HG02623 (cell line): Measurements from ENCODE around the gene MAP1LC3B2.

Source experiments
- ATAC-seq: cut with Tn5 transposase; IDR thresholded peaks from one replicate; pipeline ENCODE4 v1.9.1; 2021; ENCODE audit warnings: moderate library complexity; ENCODE audit not compliant: unreplicated experiment

The MAP1LC3B2 gene

DNA sequence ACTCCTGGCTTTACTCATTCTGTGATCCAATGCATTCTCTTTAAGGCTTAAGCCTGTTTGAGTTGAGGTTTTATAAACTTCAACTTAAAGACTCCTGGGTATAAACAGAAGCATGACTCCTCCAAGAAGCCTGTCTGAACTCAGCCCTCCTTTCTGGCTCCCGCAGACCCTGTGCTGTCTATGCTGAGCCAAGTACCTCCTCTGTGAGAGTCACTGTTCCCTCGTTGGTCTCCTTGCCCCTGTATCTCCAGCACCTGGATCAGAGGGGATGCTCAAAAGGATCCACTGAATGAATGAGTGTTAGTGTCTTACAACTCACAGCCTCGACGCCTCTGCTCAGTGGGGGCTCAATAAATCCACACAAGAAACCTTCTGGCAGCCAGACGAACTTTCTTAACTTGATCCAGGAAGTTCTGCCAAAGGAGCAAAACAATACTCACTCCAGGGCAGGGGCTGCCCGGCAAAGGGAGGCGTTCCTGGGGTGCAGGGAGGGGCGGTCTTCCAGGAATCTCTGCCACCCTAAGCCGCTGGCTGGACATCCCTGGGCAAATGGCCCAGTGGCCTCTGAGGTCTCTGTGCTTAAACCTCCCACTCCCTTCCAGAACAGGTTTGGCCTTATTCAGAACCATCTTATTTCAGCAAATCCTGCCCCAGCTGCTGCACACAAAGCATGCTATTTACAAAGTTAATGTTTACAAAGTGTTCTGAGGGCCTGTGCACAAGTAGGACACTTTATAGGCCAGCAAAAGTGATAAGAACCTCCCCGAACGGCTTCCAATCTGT is 32.9 kb downstream of the MAP1LC3B2 start:
- no peak for ATAC-seq

DNA sequence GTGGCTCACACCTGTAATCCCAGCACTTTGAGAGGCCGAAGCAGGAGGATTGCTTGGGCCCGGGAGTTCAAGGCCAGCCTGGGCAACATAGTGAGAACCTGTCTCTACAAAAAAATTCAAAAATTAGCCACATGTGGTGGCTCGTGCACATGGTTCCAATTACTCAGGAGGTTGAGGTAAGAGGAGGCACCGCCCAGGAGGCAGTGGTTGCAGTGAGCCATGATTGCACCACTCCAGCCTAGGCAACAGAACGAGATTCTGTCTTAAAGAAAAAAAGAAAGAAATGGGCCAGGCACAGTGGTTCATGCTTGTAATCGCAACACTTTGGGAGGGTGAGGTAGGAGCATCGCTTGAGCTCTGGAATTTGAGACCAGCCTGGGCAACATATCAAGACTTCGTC is 33.5 kb downstream of the MAP1LC3B2 start:
- no peak for ATAC-seq

DNA sequence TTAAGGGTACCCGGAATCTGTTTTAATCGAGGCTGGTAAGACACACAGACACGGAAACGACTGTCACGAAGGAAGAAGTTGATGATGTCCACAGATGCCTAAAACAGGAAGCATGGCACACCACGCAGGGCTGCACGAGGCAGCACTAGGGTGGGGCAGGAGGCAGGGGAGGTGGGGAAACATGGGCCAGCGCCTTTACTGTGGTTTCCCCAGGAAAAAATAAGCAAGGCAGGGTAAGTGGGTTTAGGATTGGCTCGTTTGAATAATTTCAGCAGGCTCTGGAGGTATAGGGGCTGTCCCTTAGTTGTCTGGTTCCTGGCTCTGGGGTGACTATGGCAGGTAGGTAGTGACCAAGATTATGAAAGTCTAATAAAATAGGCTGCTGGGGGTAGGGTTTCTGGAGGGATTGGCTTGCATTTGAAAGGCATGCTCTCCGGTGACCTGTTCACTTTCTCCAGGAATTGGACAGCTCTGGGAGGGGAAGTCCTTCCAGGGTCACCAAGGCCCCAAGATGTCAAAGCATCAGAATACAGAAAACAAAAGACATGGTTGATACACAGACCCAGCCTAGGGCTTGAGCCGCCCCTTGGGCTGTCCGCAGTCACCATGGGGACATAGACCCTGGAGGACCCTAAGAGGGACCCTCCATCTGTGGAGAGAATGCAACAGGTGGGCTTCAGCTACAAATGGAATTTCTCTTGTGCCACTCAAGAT is 35.3 kb downstream of the MAP1LC3B2 start:
- ATAC-seq, result no peak

GRCh38 chr12:116595186-116595585 is 36.0 kb downstream of the MAP1LC3B2 start:
- no peak for ATAC-seq

DNA sequence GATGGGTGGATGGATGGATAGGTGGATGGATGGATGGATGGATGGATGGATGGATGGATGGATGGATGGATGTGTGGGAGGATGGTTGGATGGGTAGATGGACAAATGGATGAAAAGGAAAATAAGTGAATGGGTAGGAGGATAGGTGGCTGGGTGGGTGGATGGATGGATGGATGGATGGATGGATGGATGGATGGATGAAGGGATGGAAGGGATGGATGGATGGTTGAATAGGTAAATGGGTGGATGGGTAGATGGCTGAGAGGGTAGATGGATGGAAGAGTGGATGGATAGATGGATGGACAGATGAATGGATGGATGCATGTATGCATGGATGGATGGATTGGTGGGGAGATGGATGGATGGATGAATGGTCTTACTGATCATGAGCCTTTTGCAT is 36.5 kb downstream of the MAP1LC3B2 start:
- no peak for ATAC-seq

- ATAC-seq, result no peak
Measured at GRCh38 chr12:116597886-116598285, 38.7 kb downstream of the MAP1LC3B2 start.

GRCh38 chr12:116598311-116599284 is 39.4 kb downstream of the MAP1LC3B2 start:
- no peak for ATAC-seq

GRCh38 chr12:116599285-116600136 is 40.3 kb downstream of the MAP1LC3B2 start:
- no peak for ATAC-seq

DNA sequence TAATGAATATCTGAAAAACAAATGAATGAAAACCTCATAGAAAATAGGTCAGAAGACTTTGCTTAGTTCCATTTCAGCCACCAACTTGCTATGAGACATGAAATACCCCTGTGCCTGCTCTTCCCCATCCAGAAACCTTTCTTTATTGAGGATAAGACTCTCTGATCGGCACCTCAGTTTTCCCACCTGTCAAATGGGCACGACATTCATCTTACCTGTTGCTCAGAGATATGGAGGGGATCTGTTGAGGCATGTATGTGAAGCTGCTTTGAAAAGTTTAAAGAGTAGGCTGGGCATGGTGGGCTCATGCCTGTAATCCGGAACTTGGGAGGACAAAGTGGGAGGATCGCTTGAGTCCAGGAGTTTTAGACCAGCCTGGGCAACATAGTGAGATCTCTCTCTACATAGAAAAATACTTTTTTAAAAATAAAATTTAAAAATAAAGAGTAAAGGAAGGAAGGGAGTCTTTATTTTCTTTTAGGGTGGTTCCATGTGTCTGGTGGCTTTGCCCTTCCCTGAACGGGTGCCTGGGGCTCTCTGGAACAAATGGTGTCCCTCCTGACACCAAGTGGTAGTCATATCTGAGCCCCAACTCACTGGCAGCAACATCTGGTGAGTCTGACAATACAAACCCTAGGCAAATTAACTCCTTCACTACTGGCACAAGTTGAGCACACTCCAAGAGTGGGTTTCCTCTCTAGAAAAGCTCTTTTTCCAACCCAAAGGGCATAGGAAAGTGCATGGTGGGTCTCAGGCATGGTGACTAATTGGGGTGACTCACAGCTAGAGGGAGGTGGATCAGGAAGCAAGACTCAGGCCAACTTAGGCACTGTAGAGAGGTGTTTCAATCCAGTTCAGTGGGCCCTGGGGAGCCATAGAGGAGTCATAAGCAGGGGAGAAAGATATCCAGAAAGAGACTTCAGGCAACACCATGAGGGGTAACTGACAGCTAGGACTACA is 42.1 kb downstream of the MAP1LC3B2 start:
- ATAC-seq, result no peak

- ATAC-seq, result no peak
Measured at GRCh38 chr12:116601933-116602810, 43.0 kb downstream of the MAP1LC3B2 start.

DNA sequence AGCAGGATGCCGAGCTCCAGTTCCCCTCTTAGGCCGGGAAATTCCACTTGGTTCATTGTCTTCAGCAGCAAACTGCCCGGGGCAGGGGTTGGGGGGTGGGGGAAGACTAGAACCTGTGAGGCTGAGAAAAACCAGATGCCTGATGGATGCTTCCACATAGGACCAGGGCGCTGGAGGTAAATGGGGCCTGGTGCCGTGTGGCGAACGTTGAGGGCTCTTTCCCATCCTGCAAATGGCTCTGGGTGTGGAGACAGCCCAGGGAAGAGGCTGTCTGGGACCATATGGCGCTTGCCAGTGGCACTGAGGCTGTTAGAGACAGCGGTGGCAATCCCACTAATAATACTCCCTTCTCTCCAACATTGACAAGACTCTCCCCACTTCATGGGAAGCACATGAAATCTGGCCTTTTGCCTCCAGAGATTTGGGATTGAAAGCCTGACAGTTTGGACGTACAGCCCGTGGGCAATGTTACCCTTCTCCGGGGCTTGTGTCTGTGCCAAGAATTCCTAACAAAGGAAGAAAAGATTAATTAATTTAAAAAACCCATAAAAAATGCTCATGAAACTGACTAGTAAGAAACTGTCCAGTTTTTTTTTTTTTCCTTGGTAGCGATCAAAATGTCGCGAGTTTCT is 44.5 kb downstream of the MAP1LC3B2 start:
- no peak for ATAC-seq

- no peak for ATAC-seq
Measured at GRCh38 chr12:116604178-116604895, 45.2 kb downstream of the MAP1LC3B2 start.

GRCh38 chr12:116604951-116605641 is 45.9 kb downstream of the MAP1LC3B2 start:
- ATAC-seq, result no peak

DNA sequence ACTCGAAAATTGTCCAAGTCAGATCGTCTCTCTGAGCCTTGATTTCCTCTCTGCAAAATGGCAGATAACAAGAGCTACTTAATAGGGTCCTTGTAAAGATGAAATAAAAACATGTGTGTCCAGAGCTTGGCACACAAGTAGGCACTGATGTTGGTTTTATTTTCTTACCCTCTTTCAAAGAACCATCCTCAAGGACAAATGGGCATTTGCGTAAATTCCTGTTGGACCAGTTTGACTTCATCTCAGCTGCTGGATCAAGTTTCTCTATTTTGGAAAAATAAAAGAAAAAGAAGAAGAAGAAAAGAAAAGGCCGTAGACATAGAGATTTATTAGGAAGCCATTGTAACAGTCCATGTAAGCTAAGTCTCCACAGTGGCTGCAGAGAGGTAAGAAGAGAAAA is 47.2 kb downstream of the MAP1LC3B2 start:
- ATAC-seq, result no peak

GRCh38 chr12:116607039-116607438 is 47.9 kb downstream of the MAP1LC3B2 start:
- ATAC-seq, result no peak

DNA sequence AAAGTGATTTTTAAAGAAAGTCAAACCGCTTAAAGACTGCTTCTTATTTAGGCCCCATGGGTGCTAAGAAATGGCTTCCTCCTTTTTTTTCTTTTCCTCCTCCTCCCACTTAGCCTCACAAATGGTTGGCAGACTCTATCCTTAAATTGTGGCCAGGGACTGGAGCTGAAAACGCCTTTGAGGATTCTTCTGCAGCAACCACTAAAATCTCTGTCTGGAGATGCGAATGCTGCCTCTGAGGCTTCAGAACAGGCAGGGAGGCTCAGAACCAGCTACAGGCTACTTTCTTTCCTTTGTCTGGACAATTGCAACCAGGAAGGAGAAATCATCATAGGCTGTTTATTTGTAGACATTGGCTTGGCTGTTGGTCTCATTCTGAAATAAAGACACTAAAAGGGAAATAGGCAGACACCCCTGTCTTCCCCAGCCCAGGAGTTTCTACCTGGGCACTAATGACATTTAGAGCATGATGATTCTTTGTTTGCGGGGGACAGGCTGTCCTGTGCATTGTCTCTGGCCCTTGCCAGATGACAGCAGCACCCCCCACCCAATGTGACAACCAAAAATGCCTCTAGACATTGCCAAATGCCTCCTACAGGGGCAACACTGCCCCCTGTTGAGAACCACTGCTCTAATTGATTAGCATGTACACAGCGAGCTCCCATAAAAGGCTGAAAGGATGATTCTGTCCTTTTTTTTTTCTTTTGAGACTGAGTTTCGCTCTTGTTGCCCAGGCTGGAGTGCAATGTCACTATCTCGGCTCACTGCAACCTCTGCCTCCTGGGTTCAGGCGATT is 50.3 kb downstream of the MAP1LC3B2 start:
- ATAC-seq, result no peak
